Sigmoid colon (tissue), 7 donors: ENCODE data around the gene TPPP3. TPM values are rescaled to one million over a fixed set of nuclear protein-coding genes. Genes with fewer than 3 reads are reported as not detected.

ENCODE experiments used
- DNase-seq: peaks from one replicate; pipeline ENCODE4 v3.0.0-alpha.2; 2019
- H3K27ac ChIP-seq, 4 donors: fragments of 200-600 bp; sonication (generic); one replicate each; pipeline ENCODE4 v1.5.1; 2016 to 2019; ENCODE audit warnings: mild to moderate bottlenecking in 1 of 4
- H3K27me3 ChIP-seq, 3 donors: fragments of 200-600 bp; sonication (generic); one replicate each; pipeline ENCODE4 v1.5.1; 2019; ENCODE audit warnings: mild to moderate bottlenecking in 1 of 3
- H3K36me3 ChIP-seq, 4 donors: fragments of 200-600 bp; sonication (generic); one replicate each; pipeline ENCODE4 v1.5.1; 2016 to 2019
- H3K4me1 ChIP-seq, 4 donors: fragments of 200-600 bp; sonication (generic); one replicate each; pipeline ENCODE4 v1.5.1; 2017 to 2019
- H3K4me3 ChIP-seq, 4 donors: fragments of 200-600 bp; sonication (generic); one replicate each; pipeline ENCODE4 v1.5.1; 2017 to 2019; ENCODE audit warnings: mild to moderate bottlenecking in 2 of 4, moderate library complexity in 1 of 4
- H3K9me3 ChIP-seq, 4 donors: fragments of 200-600 bp in 3 of 4; sonication (generic) in 3 of 4; one replicate each; pipeline versions ENCODE4 v1.5.1 to v1.6.1; 2013 to 2019
- EP300 ChIP-seq, 4 donors: sonication (generic); formaldehyde crosslinking; IDR thresholded peaks; one replicate each; pipeline ENCODE4 v1.6.1; 2017; ENCODE audit warnings: antibody characterized with exemption in 4 of 4
- POLR2A ChIP-seq, 2 donors: fragments of 450-650 bp; IDR thresholded peaks; one replicate each; pipeline ENCODE4 v1.6.1; 2016; ENCODE audit warnings: antibody characterized with exemption in 2 of 2, mild to moderate bottlenecking in 2 of 2, moderate library complexity in 2 of 2
- POLR2AphosphoS5 ChIP-seq, 4 donors: sonication (generic); formaldehyde crosslinking; IDR thresholded peaks; one replicate each; pipeline ENCODE4 v1.6.1; 2017; ENCODE audit warnings: antibody characterized with exemption in 4 of 4
- WGBS, 2 donors: extraction: QIAGEN DNeasy Blood & Tissue Kit; methylation state at CpG; one replicate each; pipeline ENCODE4 v1.1.7; 2013; 5-methylcytosine and 5-hydroxymethylcytosine counted together
- intact Hi-C: fragments of 100-400 bp; cut with DNase I; formaldehyde crosslinking; loops from one replicate; pipeline ENCODE4 v1.15.1; 2023
- polyA plus RNA-seq, 3 donors: library from polyadenylated mRNA; stranded (reverse); fragments of 200-250 nt; gene quantifications; one replicate each; pipeline ENCODE4 v1.2.3, GENCODE V29; 2013
- total RNA-seq, 4 donors: library from RNA; depleted of rRNA; stranded (reverse); fragments of >200 nt; gene quantifications; one replicate each; pipeline ENCODE4 v1.1.0, GENCODE V29; 2016
- TF ChIP-seq, protein P1 (sequence below), 4 experiments: fragments of 450-650 bp in 3 of 4; fragments of 200-600 bp in 1 of 4; IDR thresholded peaks; one replicate each; pipeline ENCODE4 v1.5.1; 2016 to 2019; ENCODE audit warnings: antibody characterized with exemption in 4 of 4, mild to moderate bottlenecking in 3 of 4, moderate library complexity in 2 of 4
- donor health status: healthy with polysubstance abuse.
- donor health status: Bipolar disorder and iron deficiency.
- donor health status: healthy.

The TPPP3 gene
- total and polyA plus RNA-seq, 7 donors = 2.4 to 27.4 (median 13.6) TPM

DNA sequence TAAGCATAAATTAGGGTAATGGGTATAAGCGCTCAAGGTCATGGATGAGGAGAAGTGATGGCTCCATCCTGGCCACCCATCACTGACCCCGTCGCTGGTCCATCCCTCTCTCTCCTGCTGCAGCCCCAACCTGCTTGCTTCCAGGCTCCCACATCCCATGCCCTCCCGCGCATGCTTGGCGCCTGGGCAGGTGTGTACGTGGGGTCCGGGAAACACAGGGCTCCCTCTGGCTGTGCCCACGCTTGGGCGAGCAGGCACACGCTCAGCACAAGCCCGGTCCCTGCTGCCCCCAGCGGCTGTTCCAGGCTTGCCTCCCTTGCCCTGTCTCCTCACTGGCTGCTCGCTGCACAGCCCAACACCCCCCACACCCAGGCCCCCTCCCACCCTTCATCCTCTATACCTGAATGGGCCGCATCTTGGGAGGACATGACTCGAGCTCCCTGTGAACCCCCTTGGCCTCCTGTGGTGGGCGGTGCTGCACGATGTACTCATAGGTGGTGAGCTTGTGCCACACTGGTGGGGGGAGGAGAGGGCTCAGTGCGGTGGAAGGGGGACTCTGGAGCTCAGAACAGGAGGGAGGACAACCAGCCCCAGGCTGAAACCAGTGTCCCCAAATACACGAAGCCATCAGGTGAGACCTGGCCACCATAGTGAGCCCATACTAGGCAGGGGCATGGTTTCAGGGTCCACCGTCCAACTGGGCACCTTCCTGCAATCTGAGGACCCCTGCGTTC is 4.7 kb upstream of the TPPP3 start:
- no peak for DNase-seq
- Histone ChIP-seq H3K27me3 (peaks cover 0 to 41% (median 15%) of the 10 kb centered on the region in 3 donors), H3K4me3 (no peak overlapping the region), H3K36me3 (no peaks in the 10 kb centered on the region), H3K4me1 (peaks cover 0 to 59% (median 49%) of the 10 kb centered on the region in 4 donors), H3K27ac (peak overlapping the region in 1 of 4 donors; percentile 70), H3K9me3 (no peaks in the 10 kb centered on the region)
- WGBS, 2 donors = 89 to 90% methylated on average over 22 of the region's 22 CpGs
- no peak for TF ChIP-seq EP300 (IDR thresholded peaks at IDR 0.05)
- TF ChIP-seq POLR2AphosphoS5 (IDR thresholded peaks at IDR 0.05) = no peak
- TF ChIP-seq, protein P1, sequence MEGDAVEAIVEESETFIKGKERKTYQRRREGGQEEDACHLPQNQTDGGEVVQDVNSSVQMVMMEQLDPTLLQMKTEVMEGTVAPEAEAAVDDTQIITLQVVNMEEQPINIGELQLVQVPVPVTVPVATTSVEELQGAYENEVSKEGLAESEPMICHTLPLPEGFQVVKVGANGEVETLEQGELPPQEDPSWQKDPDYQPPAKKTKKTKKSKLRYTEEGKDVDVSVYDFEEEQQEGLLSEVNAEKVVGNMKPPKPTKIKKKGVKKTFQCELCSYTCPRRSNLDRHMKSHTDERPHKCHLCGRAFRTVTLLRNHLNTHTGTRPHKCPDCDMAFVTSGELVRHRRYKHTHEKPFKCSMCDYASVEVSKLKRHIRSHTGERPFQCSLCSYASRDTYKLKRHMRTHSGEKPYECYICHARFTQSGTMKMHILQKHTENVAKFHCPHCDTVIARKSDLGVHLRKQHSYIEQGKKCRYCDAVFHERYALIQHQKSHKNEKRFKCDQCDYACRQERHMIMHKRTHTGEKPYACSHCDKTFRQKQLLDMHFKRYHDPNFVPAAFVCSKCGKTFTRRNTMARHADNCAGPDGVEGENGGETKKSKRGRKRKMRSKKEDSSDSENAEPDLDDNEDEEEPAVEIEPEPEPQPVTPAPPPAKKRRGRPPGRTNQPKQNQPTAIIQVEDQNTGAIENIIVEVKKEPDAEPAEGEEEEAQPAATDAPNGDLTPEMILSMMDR (IDR thresholded peaks at IDR 0.05) = no peak
- no peak for TF ChIP-seq POLR2A (IDR thresholded peaks at IDR 0.05)
- intact Hi-C loops = loop anchor here (5.0 kb wide), 2 partner anchors 121 to 151 kb away; partner anchors contain the start of genes FHOD1, PLEKHG4 and SLC9A5

DNA sequence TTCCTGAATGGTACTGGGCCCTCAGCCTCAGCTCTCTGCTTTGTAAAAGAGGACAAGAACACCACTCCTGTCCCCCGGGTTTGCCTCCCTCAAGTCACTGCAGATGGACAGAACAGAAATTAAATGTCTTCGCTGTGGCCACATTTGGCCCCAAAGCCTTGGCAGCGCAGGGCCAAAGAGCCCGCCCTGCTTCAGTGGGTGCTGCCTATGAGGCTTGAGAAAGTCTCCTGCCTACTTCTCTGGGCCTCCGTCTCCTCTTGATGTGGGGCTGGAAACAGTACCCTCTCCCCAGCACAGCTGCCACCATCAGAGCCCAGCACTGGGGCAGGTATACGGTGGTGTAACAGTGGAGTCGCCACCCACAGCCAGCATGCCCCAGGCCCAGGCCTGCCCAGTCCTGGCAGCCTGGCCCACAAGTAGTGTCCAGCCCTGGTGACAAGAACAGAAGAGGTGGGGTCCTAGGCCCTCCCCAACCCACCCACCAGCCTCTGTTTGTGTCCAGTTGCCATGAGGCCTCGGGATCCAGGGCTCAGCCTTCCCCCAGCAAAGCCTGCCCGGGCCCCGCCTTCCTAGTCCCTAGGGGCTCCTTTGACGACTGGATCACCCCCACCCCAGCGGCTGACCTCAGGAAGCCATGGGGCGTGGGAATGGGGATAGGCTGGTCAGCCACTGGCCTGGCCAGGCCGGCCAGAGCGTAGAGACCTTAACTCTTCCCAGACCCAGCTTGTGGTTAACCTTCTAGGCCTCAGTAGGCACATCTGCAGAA is 3.9 kb upstream of the TPPP3 start:
- 82 to 84% methylated on average over 15 of the region's 15 CpGs for WGBS, 2 donors
- Histone ChIP-seq H3K36me3 (no peaks in the 10 kb centered on the region), H3K9me3 (no peaks in the 10 kb centered on the region), H3K4me3 (no peak overlapping the region), H3K27me3 (peaks cover 0 to 49% (median 16%) of the 10 kb centered on the region in 3 donors), H3K4me1 (peaks cover 0 to 67% (median 54%) of the 10 kb centered on the region in 4 donors), H3K27ac (peak overlapping the region in 3 of 4 donors; percentile 42 to 70 (median 57))
- no peak for TF ChIP-seq POLR2A (IDR thresholded peaks at IDR 0.05)
- TF ChIP-seq POLR2AphosphoS5 (IDR thresholded peaks at IDR 0.05) = no peak
- no peak for TF ChIP-seq EP300 (IDR thresholded peaks at IDR 0.05)
- TF ChIP-seq, protein P1 (IDR thresholded peaks at IDR 0.05) = no peak
- intact Hi-C loops = loop anchor here (5.0 kb wide), 2 partner anchors 120 to 150 kb away; partner anchors contain the start of genes FHOD1, PLEKHG4 and SLC9A5
- DNase-seq = no peak

DNA sequence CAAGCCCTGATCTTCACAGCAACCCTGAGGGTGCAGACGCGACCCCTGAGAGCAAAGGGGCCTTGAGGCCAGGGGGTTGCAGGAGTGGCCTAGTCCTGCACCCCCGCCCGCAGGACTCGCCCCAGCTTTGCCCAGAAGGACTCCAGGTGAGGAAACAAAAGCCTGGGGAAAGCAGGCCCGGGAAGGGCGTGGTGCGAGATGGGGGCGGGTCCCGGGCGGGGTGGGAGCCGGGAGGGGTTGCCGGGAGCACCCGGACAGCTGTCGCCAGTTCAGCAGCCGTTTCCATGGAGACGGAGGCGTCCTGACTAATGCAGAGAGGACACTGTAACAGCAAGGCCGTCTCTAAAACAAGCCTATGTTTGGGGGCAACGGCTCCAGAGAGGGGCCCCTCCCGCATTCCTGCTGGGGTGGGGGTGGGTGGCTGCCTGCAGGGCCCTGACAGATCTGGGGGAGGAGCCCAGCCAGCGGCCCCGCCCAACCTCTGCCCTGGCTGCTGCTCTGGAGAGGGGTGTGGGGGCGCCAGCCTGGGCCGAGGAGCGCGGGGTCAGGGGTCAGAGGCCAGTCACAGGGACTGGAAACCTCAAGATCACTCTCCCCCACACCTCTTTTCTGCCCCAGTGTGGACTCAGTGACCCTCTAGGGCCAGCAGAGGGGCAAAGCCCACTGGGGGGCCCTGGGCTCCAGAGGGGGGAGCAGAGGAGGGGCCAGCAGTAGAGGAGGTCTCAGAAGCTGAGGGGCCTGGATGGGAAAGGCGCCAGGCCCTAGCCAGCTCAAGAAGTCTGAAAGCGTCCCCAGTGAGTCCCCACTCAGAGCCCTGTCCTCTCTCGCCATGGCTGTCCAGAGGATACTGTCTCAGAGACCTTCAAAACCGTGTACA is 3.1 kb upstream of the TPPP3 start:
- H3K27ac ChIP-seq = peak overlapping the region in 3 of 4 donors; percentile 42 to 70 (median 57)
- H3K4me1 ChIP-seq = peaks cover 0 to 75% (median 62%) of the 10 kb centered on the region in 4 donors
- H3K9me3 ChIP-seq = no peaks in the 10 kb centered on the region
- H3K27me3 ChIP-seq = peaks cover 0 to 57% (median 25%) of the 10 kb centered on the region in 3 donors
- H3K4me3 ChIP-seq = peak overlapping the region in 1 of 4 donors; percentile 15
- TF ChIP-seq POLR2AphosphoS5 (IDR thresholded peaks at IDR 0.05) (no peak), POLR2A (IDR thresholded peaks at IDR 0.05) (no peak), EP300 (IDR thresholded peaks at IDR 0.05) (no peak)
- TF ChIP-seq, protein P1 (IDR thresholded peaks at IDR 0.05) = no peak
- peak; percentile 89 for DNase-seq
- no peaks in the 10 kb centered on the region for H3K36me3 ChIP-seq
- intact Hi-C loops = loop anchor here (5.0 kb wide), 2 partner anchors 119 to 149 kb away; partner anchors contain the start of genes FHOD1, PLEKHG4 and SLC9A5
- WGBS, 2 donors = 18 to 48% methylated on average over 31 of the region's 31 CpGs
